CD4-positive, CD25-positive, alpha-beta regulatory T cell (primary cell): ENCODE measurements around the gene FNBP1L. TPM values are rescaled to one million over a fixed set of nuclear protein-coding genes. Genes with fewer than 3 reads are reported as not detected.

Source experiments
- ATAC-seq, 2 donors: fragments of 150-1000 bp; cut with Tn5 transposase; one replicate each; pipeline ENCODE4 v1.10.0; 2021; ENCODE audit warnings: low read depth in 2 of 2, moderate number of reproducible peaks in 2 of 2, moderate library complexity in 1 of 2
- DNase-seq, 3 donors: peaks; one replicate each; pipeline versions ENCODE4 v3.0.0 to v3.0.0-alpha.2; 2012 to 2022; ENCODE audit warnings: mixed read lengths in 1 of 3
- H3K27ac ChIP-seq: one replicate; pipeline ENCODE4 v1.7.0; 2013; ENCODE audit warnings: mild to moderate bottlenecking, low read length; ENCODE audit not compliant: insufficient read depth, poor library complexity, severe bottlenecking
- H3K27me3 ChIP-seq: one replicate; pipeline ENCODE4 v1.7.0; 2013; ENCODE audit warnings: low read length; ENCODE audit not compliant: control insufficient read depth, insufficient read depth
- H3K36me3 ChIP-seq: one replicate; pipeline ENCODE4 v1.7.0; 2013; ENCODE audit warnings: mild to moderate bottlenecking, low read length, moderate library complexity; ENCODE audit not compliant: control insufficient read depth, insufficient read depth
- H3K4me1 ChIP-seq: 2 replicates; pipeline ENCODE4 v1.7.0; 2013; ENCODE audit warnings: mild to moderate bottlenecking, low read length; ENCODE audit not compliant: insufficient read depth, control insufficient read depth, poor library complexity, severe bottlenecking
- H3K4me3 ChIP-seq: one replicate; pipeline ENCODE4 v1.7.0; 2013; ENCODE audit warnings: low read depth, mild to moderate bottlenecking, low read length, moderate library complexity
- H3K9me3 ChIP-seq, 2 experiments: 1 replicate in 1 of 2; 2 replicates in 1 of 2; pipeline ENCODE4 v1.7.0; 2013; ENCODE audit warnings: low read length in 2 of 2, mild to moderate bottlenecking in 1 of 2, moderate library complexity in 1 of 2; ENCODE audit not compliant: control insufficient read depth in 2 of 2
- H3K27ac Mint-ChIP-seq, 3 donors: one replicate each; pipeline ENCODE4 v1.8.0; 2020 to 2022; ENCODE audit warnings: mild to moderate bottlenecking in 3 of 3, mixed read lengths in 3 of 3, moderate library complexity in 2 of 3
- H3K27me3 Mint-ChIP-seq: one replicate; pipeline ENCODE4 v1.8.0; 2022; ENCODE audit warnings: mild to moderate bottlenecking, mixed read lengths
- H3K36me3 Mint-ChIP-seq: one replicate; pipeline ENCODE4 v1.8.0; 2020; ENCODE audit warnings: mixed read lengths
- H3K4me1 Mint-ChIP-seq, 4 donors: one replicate each; pipeline ENCODE4 v1.8.0; 2020 to 2022; ENCODE audit warnings: mixed read lengths in 4 of 4, mild to moderate bottlenecking in 1 of 4
- H3K4me3 Mint-ChIP-seq, 4 donors: one replicate each; pipeline ENCODE4 v1.8.0; 2020 to 2022; ENCODE audit warnings: mild to moderate bottlenecking in 4 of 4, mixed read lengths in 4 of 4, moderate library complexity in 3 of 4
- H3K9me3 Mint-ChIP-seq, 7 donors: one replicate each; pipeline ENCODE4 v1.8.0; 2020 to 2022; ENCODE audit warnings: mixed read lengths in 7 of 7, mild to moderate bottlenecking in 3 of 7, moderate library complexity in 2 of 7
- polyA plus RNA-seq, 4 donors: library from polyadenylated mRNA; unstranded; fragments of 300-500 nt; fragmentation: Illumina TruSeq; gene quantifications; one replicate each; pipeline ENCODE4 v1.2.3, GENCODE V29; 2021
- total RNA-seq: library from RNA; stranded (reverse); gene quantifications from one replicate; pipeline ENCODE4 v1.2.3, GENCODE V29; 2022

Gene FNBP1L
- total and polyA plus RNA-seq, 5 donors from 2014 or later: 0.10 to 2.4 (median 0.34) TPM; not detected in 1

DNA sequence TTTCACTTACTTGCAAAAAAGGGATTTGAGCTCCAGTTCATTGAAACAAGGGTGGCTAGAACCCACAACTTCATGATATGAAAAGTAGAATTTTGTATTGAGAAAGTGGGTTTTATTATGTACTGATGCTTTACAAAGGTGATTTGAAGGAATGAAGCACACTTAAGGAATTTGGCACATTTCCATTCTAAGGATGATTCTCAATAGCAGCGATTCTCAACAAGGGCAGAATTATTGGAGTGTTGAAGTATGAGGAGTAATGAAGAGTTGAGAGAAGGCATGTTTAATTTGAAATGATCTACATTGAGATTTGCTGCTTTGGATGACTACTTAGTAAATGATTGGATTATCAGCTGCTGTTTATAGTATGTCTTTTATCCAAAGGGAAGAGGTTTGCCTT, 54.7 kb downstream of the FNBP1L start:
- no peak overlapping the region for H3K4me3 ChIP-seq
- no peaks in the 10 kb centered on the region for H3K4me1 ChIP-seq
- no peak overlapping the region for H3K4me3 Mint-ChIP-seq
- DNase-seq: no peak
- H3K36me3 Mint-ChIP-seq: no peaks in the 10 kb centered on the region
- ATAC-seq: no peak
- no peaks in the 10 kb centered on the region for H3K9me3 ChIP-seq
- no peaks in the 10 kb centered on the region for H3K27me3 Mint-ChIP-seq
- H3K4me1 Mint-ChIP-seq: peaks cover 0 to 5% (median under 1%) of the 10 kb centered on the region in 4 donors
- H3K9me3 Mint-ChIP-seq: peaks cover 0 to 2% (median 0%) of the 10 kb centered on the region in 7 donors
- no peak overlapping the region for H3K27ac ChIP-seq
- H3K27me3 ChIP-seq: no peaks in the 10 kb centered on the region
- no peaks in the 10 kb centered on the region for H3K36me3 ChIP-seq
- H3K27ac Mint-ChIP-seq: no peak overlapping the region

DNA sequence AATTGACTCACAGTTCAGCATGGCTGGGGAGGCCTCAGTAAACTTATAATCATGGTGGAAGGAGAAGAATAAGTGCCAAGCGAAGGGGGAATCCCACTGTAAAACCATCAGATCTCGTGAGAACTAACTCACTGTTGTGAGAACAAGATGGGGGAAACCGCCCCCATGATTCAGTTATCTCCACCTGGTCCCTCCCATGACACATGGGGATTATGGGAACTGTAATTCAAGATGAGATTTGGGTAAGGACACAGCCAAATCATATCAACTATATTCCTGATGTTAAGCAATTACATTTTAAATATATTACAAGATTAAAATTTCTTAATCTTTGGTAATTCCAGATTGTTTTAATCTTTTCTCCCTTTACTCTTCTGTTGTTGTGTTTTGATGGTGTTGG, 55.2 kb downstream of the FNBP1L start:
- no peak for DNase-seq
- Histone ChIP-seq H3K36me3 (no peaks in the 10 kb centered on the region), H3K9me3 (no peaks in the 10 kb centered on the region), H3K27ac (no peak overlapping the region), H3K4me3 (no peak overlapping the region), H3K27me3 (no peaks in the 10 kb centered on the region), H3K4me1 (no peaks in the 10 kb centered on the region)
- Mint-ChIP-seq H3K27me3 (no peaks in the 10 kb centered on the region), H3K27ac (no peak overlapping the region), H3K9me3 (peaks cover 0 to 2% (median 0%) of the 10 kb centered on the region in 7 donors), H3K4me3 (no peak overlapping the region), H3K4me1 (peaks cover 0 to 5% (median under 1%) of the 10 kb centered on the region in 4 donors), H3K36me3 (no peaks in the 10 kb centered on the region)
- ATAC-seq: no peak

DNA sequence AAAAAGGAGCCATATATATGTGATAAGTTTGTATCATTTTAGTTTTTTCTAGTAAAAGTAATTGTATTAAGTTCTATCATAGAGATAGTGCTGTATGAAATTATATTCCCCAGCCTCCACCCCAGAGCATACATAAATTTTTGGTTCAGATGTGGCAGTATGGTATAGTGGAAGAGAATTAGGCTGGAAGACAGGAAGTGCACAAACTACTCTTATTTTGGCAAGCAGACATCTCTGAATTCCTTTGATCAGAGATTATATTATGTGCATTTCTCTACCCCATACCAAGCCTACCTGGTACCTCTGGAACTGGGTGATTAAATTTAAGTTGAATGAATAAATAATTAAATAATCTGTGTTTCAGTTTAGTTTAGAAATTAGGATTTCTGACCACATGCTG, 55.9 kb downstream of the FNBP1L start:
- peaks cover 0 to 2% (median 0%) of the 10 kb centered on the region in 7 donors for H3K9me3 Mint-ChIP-seq
- H3K27ac Mint-ChIP-seq: no peak overlapping the region
- H3K27me3 Mint-ChIP-seq: no peaks in the 10 kb centered on the region

DNA sequence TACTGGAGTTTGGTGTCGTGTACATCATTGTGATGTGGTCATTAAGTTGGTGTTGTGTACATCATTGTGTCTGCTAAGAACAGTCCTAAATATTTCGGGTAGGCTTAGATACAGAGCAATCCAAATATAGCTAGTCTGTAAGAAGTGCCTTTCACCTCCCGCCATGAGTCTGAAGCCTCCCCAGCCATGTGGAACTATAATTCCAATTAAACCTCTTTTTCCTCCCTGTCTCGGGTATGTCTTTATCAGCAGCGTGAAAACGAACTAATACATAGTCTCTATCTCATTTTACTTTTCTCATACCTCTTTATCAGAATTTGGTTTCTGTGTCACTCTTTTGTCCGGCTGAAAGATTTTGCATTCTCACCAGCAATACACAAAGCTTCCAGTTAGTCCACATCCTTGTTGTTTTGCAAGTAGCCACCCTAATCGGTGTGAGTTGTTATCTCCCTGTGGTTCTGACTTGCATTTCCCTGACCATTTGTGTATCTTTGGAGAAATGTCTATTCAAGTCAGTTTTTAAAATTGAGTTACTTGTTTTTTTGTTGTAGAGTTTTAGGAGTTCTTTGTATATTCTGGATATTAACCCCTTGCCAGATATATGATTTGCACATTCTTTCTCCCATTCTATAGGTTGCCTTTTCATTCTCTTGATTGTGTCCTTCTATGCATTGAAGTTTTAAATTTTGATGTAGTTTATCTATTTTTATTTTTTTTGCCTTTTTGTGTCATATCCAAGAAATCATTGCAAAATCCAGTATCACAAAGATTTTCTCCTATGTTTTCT, 56.5 kb downstream of the FNBP1L start:
- no peak for ATAC-seq
- DNase-seq: no peak
- Histone ChIP-seq H3K36me3 (no peaks in the 10 kb centered on the region), H3K4me1 (no peaks in the 10 kb centered on the region), H3K27ac (no peak overlapping the region), H3K27me3 (no peaks in the 10 kb centered on the region), H3K4me3 (no peak overlapping the region), H3K9me3 (no peaks in the 10 kb centered on the region)
- Mint-ChIP-seq H3K4me3 (no peak overlapping the region), H3K9me3 (peaks cover 0 to 2% (median 0%) of the 10 kb centered on the region in 7 donors), H3K27me3 (no peaks in the 10 kb centered on the region), H3K27ac (no peak overlapping the region), H3K36me3 (no peaks in the 10 kb centered on the region), H3K4me1 (peaks cover 0 to 5% (median 1%) of the 10 kb centered on the region in 4 donors)

More for the DNA sequence above, 55.9 kb downstream of the FNBP1L start:
- Histone ChIP-seq H3K36me3 (no peaks in the 10 kb centered on the region), H3K9me3 (no peaks in the 10 kb centered on the region), H3K4me3 (no peak overlapping the region), H3K27me3 (no peaks in the 10 kb centered on the region), H3K27ac (no peak overlapping the region), H3K4me1 (no peaks in the 10 kb centered on the region)
- Mint-ChIP-seq H3K4me1 (peaks cover 0 to 5% (median under 1%) of the 10 kb centered on the region in 4 donors), H3K4me3 (no peak overlapping the region), H3K36me3 (no peaks in the 10 kb centered on the region)
- no peak for DNase-seq
- no peak for ATAC-seq

- Histone ChIP-seq H3K9me3 (no peaks in the 10 kb centered on the region), H3K4me3 (no peak overlapping the region), H3K36me3 (no peaks in the 10 kb centered on the region), H3K4me1 (no peaks in the 10 kb centered on the region), H3K27me3 (no peaks in the 10 kb centered on the region), H3K27ac (no peak overlapping the region)
- no peak overlapping the region for H3K4me3 Mint-ChIP-seq
- ATAC-seq (no peak), DNase-seq (no peak)
- H3K27ac Mint-ChIP-seq: no peak overlapping the region
- H3K9me3 Mint-ChIP-seq: peaks cover 0 to 2% (median 0%) of the 10 kb centered on the region in 7 donors
- no peaks in the 10 kb centered on the region for H3K27me3 Mint-ChIP-seq
- peaks cover 0 to 5% (median 2%) of the 10 kb centered on the region in 4 donors for H3K4me1 Mint-ChIP-seq
- H3K36me3 Mint-ChIP-seq: no peaks in the 10 kb centered on the region
Measured at GRCh38 chr1:93506126-93506525, 58.2 kb downstream of the FNBP1L start.

DNA sequence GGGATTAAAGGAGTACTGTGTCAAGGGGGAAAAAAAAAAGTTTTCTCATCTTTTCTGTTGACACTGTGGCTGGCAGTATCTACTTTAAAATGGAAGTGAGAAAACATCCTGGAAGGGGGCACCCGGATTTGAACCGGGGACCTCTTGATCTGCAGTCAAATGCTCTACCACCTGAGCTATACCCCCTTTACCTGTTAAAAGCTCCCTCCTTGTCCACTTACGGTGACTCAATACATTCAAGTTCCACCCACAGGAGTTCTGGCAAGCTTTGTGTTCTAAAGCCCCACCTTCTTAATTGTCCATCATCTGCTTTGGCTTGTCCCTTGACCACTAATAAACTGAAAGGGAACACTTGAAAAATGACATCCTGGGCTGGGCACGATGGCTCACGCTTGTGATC, 68.2 kb downstream of the FNBP1L start:
- no peak overlapping the region for H3K4me3 Mint-ChIP-seq
- no peaks in the 10 kb centered on the region for H3K36me3 ChIP-seq
- DNase-seq: no peak
- peak overlapping the region in 1 of 3 donors; percentile 29 for H3K27ac Mint-ChIP-seq
- no peaks in the 10 kb centered on the region for H3K36me3 Mint-ChIP-seq
- H3K9me3 Mint-ChIP-seq: peaks cover 0 to 3% (median 0%) of the 10 kb centered on the region in 7 donors
- no peak overlapping the region for H3K4me3 ChIP-seq
- no peaks in the 10 kb centered on the region for H3K9me3 ChIP-seq
- ATAC-seq: no peak
- H3K27me3 Mint-ChIP-seq: no peaks in the 10 kb centered on the region
- no peaks in the 10 kb centered on the region for H3K4me1 Mint-ChIP-seq
- no peak overlapping the region for H3K27ac ChIP-seq
- H3K4me1 ChIP-seq: no peaks in the 10 kb centered on the region
- H3K27me3 ChIP-seq: peaks cover 2% of the 10 kb centered on the region

GRCh38 chr1:93518516-93518915, 70.6 kb downstream of the FNBP1L start:
- Histone ChIP-seq H3K9me3 (no peaks in the 10 kb centered on the region), H3K36me3 (no peaks in the 10 kb centered on the region), H3K27ac (no peak overlapping the region), H3K27me3 (peaks cover 2% of the 10 kb centered on the region), H3K4me3 (no peak overlapping the region), H3K4me1 (no peaks in the 10 kb centered on the region)
- Mint-ChIP-seq H3K27me3 (peaks cover 4% of the 10 kb centered on the region), H3K4me1 (no peaks in the 10 kb centered on the region), H3K27ac (no peak overlapping the region), H3K9me3 (peaks cover 0 to 3% (median 0%) of the 10 kb centered on the region in 7 donors), H3K36me3 (no peaks in the 10 kb centered on the region), H3K4me3 (no peak overlapping the region)
- ATAC-seq (no peak), DNase-seq (no peak)
